Heart right ventricle (tissue), 16 donors: ENCODE measurements around the gene BRME1. TPM values are rescaled to one million over a fixed set of nuclear protein-coding genes. Genes with fewer than 3 reads are reported as not detected.

Source experiments
- ATAC-seq, 8 donors: fragments of 200-7000 bp; cut with Tn5 transposase; one replicate each; pipeline ENCODE4 v1.9.1; 2020; ENCODE audit warnings: mild to moderate bottlenecking in 8 of 8, moderate library complexity in 8 of 8, moderate number of reproducible peaks in 1 of 8
- DNase-seq, 2 donors: peaks; one replicate each; pipeline ENCODE4 v3.0.0-alpha.2; 2020
- H3K27ac ChIP-seq, 10 donors: fragments of 200-600 bp; sonication (generic) in 2 of 10; one replicate each; pipeline versions ENCODE4 v1.5.0 to v1.8.0; 2020 to 2022; ENCODE audit warnings: mild to moderate bottlenecking in 3 of 10
- H3K27me3 ChIP-seq, 7 donors: fragments of 200-600 bp; one replicate each; pipeline ENCODE4 v1.8.0; 2021 to 2022; ENCODE audit warnings: mild to moderate bottlenecking in 2 of 7
- H3K36me3 ChIP-seq, 9 donors: fragments of 200-600 bp; sonication (generic) in 1 of 9; one replicate each; pipeline versions ENCODE4 v1.5.0 to v1.8.0; 2020 to 2022; ENCODE audit warnings: mild to moderate bottlenecking in 2 of 9
- H3K4me1 ChIP-seq, 9 donors: fragments of 200-600 bp; sonication (generic) in 1 of 9; one replicate each; pipeline versions ENCODE4 v1.5.0 to v1.8.0; 2020 to 2022; ENCODE audit warnings: mild to moderate bottlenecking in 4 of 9
- H3K4me3 ChIP-seq, 10 donors: fragments of 200-600 bp; sonication (generic) in 2 of 10; one replicate each; pipeline versions ENCODE4 v1.5.0 to v1.8.0; 2020 to 2022; ENCODE audit warnings: mild to moderate bottlenecking in 7 of 10, moderate library complexity in 2 of 10
- H3K9me3 ChIP-seq, 11 donors: fragments of 200-600 bp in 10 of 11; sonication (generic) in 2 of 11; one replicate each; pipeline versions ENCODE4 v1.5.0 to v1.8.0; 2013 to 2022; ENCODE audit warnings: mild to moderate bottlenecking in 2 of 11, control low read depth in 1 of 11, moderate library complexity in 1 of 11
- CTCF ChIP-seq, 9 donors: fragments of 200-600 bp; sonication (generic) in 2 of 9; IDR thresholded peaks; one replicate each; pipeline versions ENCODE4 v1.5.0 to v1.8.0; 2021 to 2022; ENCODE audit warnings: antibody characterized with exemption in 9 of 9, mild to moderate bottlenecking in 5 of 9, moderate library complexity in 1 of 9
- WGBS, 2 donors: extraction: QIAGEN DNeasy Blood & Tissue Kit; methylation state at CpG; one replicate each; pipeline ENCODE4 v1.1.7; 2013; ENCODE audit warnings: inconsistent platforms in 1 of 2; 5-methylcytosine and 5-hydroxymethylcytosine counted together
- intact Hi-C, 10 donors: fragments of 100-400 bp; cut with DNase I; formaldehyde crosslinking; loops; one replicate each; pipeline versions ENCODE4 v1.11.1 to v1.14.2; 2022
- microRNA-seq, 2 donors: library from miRNA; unstranded; fragments of <30 nt; microRNA quantifications; one replicate each; pipeline ENCODE4 v1.2.0, GENCODE V29; 2021
- polyA plus RNA-seq, 2 donors: library from polyadenylated mRNA; stranded (reverse); fragments of 200-250 nt; gene quantifications; one replicate each; pipeline ENCODE4 v1.2.3, GENCODE V29; 2013
- total RNA-seq, 10 donors: library from RNA; stranded (reverse); fragmentation: NEBNext Ultra II Directional in 3 of 10; extraction: Animal tissue kit (Norgen Biotek cat#: 25700) in 3 of 10; gene quantifications; one replicate each; pipeline versions ENCODE4 v1.2.1 to v1.2.4, GENCODE V29; 2021 to 2023
- donor health status: Arrhythmogenic right ventricular cardiomyopathy.
- donor health status: ischemic (EF 13 %, LVEDD 7.1; RV severe dilation, severe dysfunction).
- donor health status: healthy with polysubstance abuse.
- donor health status: DM: no; HTN: yes; CAD: no.
- donor health status: DM: no; HTN: no; CAD: no.
- donor health status: ischemic (EF 25% LVEDD 6.9; RV normal size, moderate dysfunction).
- donor health status: ischemic (EF 25% LVEDD 5.7; RV mildly dilated, moderate dysfunction).
- donor health status: healthy.
- donor health status: DM: yes; HTN: yes; CAD: no.
- donor health status: Ischemic cardiomyopathy.
- donor health status: ischemic (EF 35%, LVEDD 5.7; RV mildly dilated, moderate dysfunction).
- donor health status: nonischemic (EF 11% LVEDD 7.7; RV severe dilation, severe dysfunction).
- donor health status: DM: yes; HTN: yes; CAD: no.
- donor health status: PGD.
- donor health status: ischemic (EF 29% LVEDD 5.4; RV normal size, mild dysfunction).
- donor health status: nonischemic (EF 23%, LVEDD 6.1; RV moderate dilation, normal function).

BRME1 gene
- total and polyA plus RNA-seq, 12 donors = 0.19 to 2.0 (median 0.63) TPM; not detected in 2

- DNase-seq (no peak), ATAC-seq (no peak)
- Histone ChIP-seq H3K36me3 (peaks cover 0 to 81% (median 30%) of the 10 kb centered on the region in 9 donors), H3K4me1 (peaks cover 42 to 72% (median 67%) of the 10 kb centered on the region in 9 donors), H3K9me3 (no peaks in the 10 kb centered on the region), H3K27me3 (no peaks in the 10 kb centered on the region), H3K4me3 (peak overlapping the region in 3 of 10 donors; percentile 8 to 22 (median 22)), H3K27ac (peak overlapping the region in 9 of 10 donors; percentile 99 to 100 (median 100))
- intact Hi-C loops = loop anchor here in 5 of 10 donors (5.0 kb wide), 1 partner anchor 37 kb away; the partner anchor contains the start of gene ZSWIM4 (in 5 of the 5)
- TF ChIP-seq CTCF (IDR thresholded peaks at IDR 0.05) = no peak
- WGBS, 2 donors = 69 to 71% methylated on average over 14 of the region's 14 CpGs
Measured at GRCh38 chr19:13834244-13835069, 71.5 kb downstream of the BRME1 start.

- Histone ChIP-seq H3K9me3 (no peaks in the 10 kb centered on the region), H3K36me3 (peaks cover 0 to 85% (median 30%) of the 10 kb centered on the region in 9 donors), H3K27me3 (no peaks in the 10 kb centered on the region), H3K27ac (peak overlapping the region; percentile 1 to 100 (median 100)), H3K4me3 (peak overlapping the region in 5 of 10 donors; percentile 5 to 38 (median 22)), H3K4me1 (peaks cover 39 to 67% (median 60%) of the 10 kb centered on the region in 9 donors)
- DNase-seq = peak; percentile 96 to 97
- 6 to 8% methylated on average over 59 of the region's 59 CpGs for whole genome bisulfite sequencing, 2 donors
- ATAC-seq = peak; percentile 78 to 93 (median 84)
- intact Hi-C loops = loop anchor here in 4 of 10 donors (5.0 kb wide), 1 partner anchor 36 kb away; the partner anchor contains the start of gene ZSWIM4 (in 4 of the 4)
- peak in 7 of 9 donors; percentile 26 to 63 (median 48) for TF ChIP-seq CTCF (IDR thresholded peaks at IDR 0.05)
Measured at GRCh38 chr19:13833330-13834243, 72.3 kb downstream of the BRME1 start.

Small RNAs within 50 kb of the gene (microRNA-seq; reads per million reads assigned to microRNA genes)
- gene MIR181C (520 to 568 reads per million in 2 donors), gene MIR181D (530 to 556 reads per million in 2 donors)

Other genes with a start within 250 kb of the BRME1 start
- 10 to 100 TPM in 9 of 10 donors, 1 to 10 TPM in 1; 9.9 to 18.7 (median 13.0) TPM for gene MRI1, start 141.6 kb downstream of the BRME1 start, total RNA-seq
- 10 to 100 TPM; 12.5 to 17.0 TPM for gene MRI1, start 141.6 kb downstream of the BRME1 start, polyA plus RNA-seq
- 100 to 1,000 TPM in 2 of 10 donors, 10 to 100 TPM in 8; 80.5 to 101 (median 90.3) TPM for gene C19orf53, start 131.7 kb downstream of the BRME1 start, total RNA-seq
- gene C19orf53, start 131.7 kb downstream of the BRME1 start, polyA plus RNA-seq = 100 to 1,000 TPM; 231 to 389 TPM
- 1 to 10 TPM; 2.1 to 7.1 (median 3.0) TPM for gene ZSWIM4, start 110.7 kb downstream of the BRME1 start, total RNA-seq
- 1 to 10 TPM; 1.2 to 1.5 TPM for gene ZSWIM4, start 110.7 kb downstream of the BRME1 start, polyA plus RNA-seq
- 1 to 10 TPM in 3 of 10 donors, under 1 TPM in 3, not detected in 4; 0.37 to 1.5 (median 0.98) TPM for gene NANOS3, start 29.0 kb downstream of the BRME1 start, total RNA-seq
- gene NANOS3, start 29.0 kb downstream of the BRME1 start, polyA plus RNA-seq = 1 to 10 TPM in 1 of 2 donors, under 1 TPM in 1; 0.41 to 2.9 TPM
- gene CC2D1A, start 84 bp upstream of the BRME1 start, total RNA-seq = 10 to 100 TPM; 13.2 to 30.2 (median 19.0) TPM
- 10 to 100 TPM; 16.5 to 49.8 TPM for gene CC2D1A, start 84 bp upstream of the BRME1 start, polyA plus RNA-seq
- gene PODNL1, start 32.3 kb upstream of the BRME1 start, total RNA-seq = 1 to 10 TPM in 7 of 10 donors, under 1 TPM in 3; 0.76 to 6.2 (median 1.8) TPM
- gene PODNL1, start 32.3 kb upstream of the BRME1 start, polyA plus RNA-seq = 1 to 10 TPM in 1 of 2 donors, under 1 TPM in 1; 0.90 to 2.3 TPM
- 10 to 100 TPM; 15.5 to 21.2 (median 17.8) TPM for gene DCAF15, start 46.4 kb upstream of the BRME1 start, total RNA-seq
- gene DCAF15, start 46.4 kb upstream of the BRME1 start, polyA plus RNA-seq = 10 to 100 TPM; 26.8 to 50.0 TPM
- gene RFX1, start 100.2 kb upstream of the BRME1 start, total RNA-seq = 10 to 100 TPM; 10.4 to 15.8 (median 12.0) TPM
- gene RFX1, start 100.2 kb upstream of the BRME1 start, polyA plus RNA-seq = 1 to 10 TPM; 2.7 to 5.9 TPM
- not detected for gene RLN3, start 122.0 kb upstream of the BRME1 start, total RNA-seq
- gene RLN3, start 122.0 kb upstream of the BRME1 start, polyA plus RNA-seq = not detected
- gene IL27RA, start 125.6 kb upstream of the BRME1 start, total RNA-seq = 1 to 10 TPM; 2.4 to 7.6 (median 3.4) TPM
- 1 to 10 TPM; 4.6 to 5.9 TPM for gene IL27RA, start 125.6 kb upstream of the BRME1 start, polyA plus RNA-seq
- under 1 TPM in 5 of 10 donors, not detected in 5; 0.14 to 0.94 (median 0.38) TPM for gene PALM3, start 156.0 kb upstream of the BRME1 start, total RNA-seq
- under 1 TPM in 1 of 2 donors, not detected in 1; 0.14 TPM for gene PALM3, start 156.0 kb upstream of the BRME1 start, polyA plus RNA-seq
- 10 to 100 TPM in 1 of 10 donors, 1 to 10 TPM in 9; 3.1 to 10.3 (median 5.9) TPM for gene MISP3, start 166.7 kb upstream of the BRME1 start, total RNA-seq
- 10 to 100 TPM in 1 of 2 donors, 1 to 10 TPM in 1; 5.7 to 12.4 TPM for gene MISP3, start 166.7 kb upstream of the BRME1 start, polyA plus RNA-seq
- gene C19orf67, start 179.7 kb upstream of the BRME1 start, total RNA-seq = not detected
- not detected for gene C19orf67, start 179.7 kb upstream of the BRME1 start, polyA plus RNA-seq
- gene SAMD1, start 184.6 kb upstream of the BRME1 start, total RNA-seq = 10 to 100 TPM; 26.7 to 53.0 (median 33.7) TPM
- 10 to 100 TPM; 34.4 to 55.3 TPM for gene SAMD1, start 184.6 kb upstream of the BRME1 start, polyA plus RNA-seq
- 100 to 1,000 TPM; 473 to 691 (median 518) TPM for gene PRKACA, start 211.6 kb upstream of the BRME1 start, total RNA-seq
- gene PRKACA, start 211.6 kb upstream of the BRME1 start, polyA plus RNA-seq = 100 to 1,000 TPM; 196 to 214 TPM
- gene ASF1B, start 230.5 kb upstream of the BRME1 start, total RNA-seq = 1 to 10 TPM in 3 of 10 donors, under 1 TPM in 7; 0.17 to 5.6 (median 0.63) TPM
- gene ASF1B, start 230.5 kb upstream of the BRME1 start, polyA plus RNA-seq = under 1 TPM; 0.59 to 0.90 TPM